Endothelial cell of umbilical vein (primary cell): ENCODE measurements around the gene SGPL1. TPM values are rescaled to one million over a fixed set of nuclear protein-coding genes. Genes with fewer than 3 reads are reported as not detected.

ENCODE experiments used
- BruUV-seq: library from RNA; stranded (reverse); fragments of 400-500 nt; replicated peaks from 2 replicates; lab custom pipeline; 2021; lab: Mats Ljungman, UMichigan
- CTCF ChIA-PET: fragments of 300-600, 350-600 bp; sonication (Branson Sonifier 250); formaldehyde crosslinking; loops from one replicate; lab custom pipeline; 2021; ENCODE audit warnings: antibody characterized with exemption, inconsistent platforms; lab: Charles Lee
- POLR2A ChIA-PET: fragments of 300-600, 350-600 bp; sonication (Branson Sonifier 250); formaldehyde crosslinking; loops from one replicate; lab custom pipeline; 2021; ENCODE audit warnings: antibody characterized with exemption, inconsistent platforms; lab: Charles Lee
- DNase-seq: peaks from one replicate; pipeline ENCODE4 v3.0.0-alpha.2; 2011; ENCODE audit warnings: low read depth, low spot score
- FAIRE-seq: peaks from 2 replicates; lab custom pipeline; 2011; peaks lifted over from hg19 to GRCh38; lab: Jason Lieb, UNC
- H2AFZ ChIP-seq: 2 replicates; pipeline ENCODE4 v1.6.0; 2012; ENCODE audit warnings: low read depth, low read length, control low read depth, inconsistent platforms
- H3K27ac ChIP-seq: 2 replicates; pipeline ENCODE4 v1.5.1; 2011; ENCODE audit warnings: low read depth, mild to moderate bottlenecking, control low read depth, low read length, moderate library complexity; ENCODE audit not compliant: insufficient read depth
- H3K27me3 ChIP-seq, 2 experiments: 2 replicates each; pipeline versions ENCODE4 v1.6.0 to v1.6.1; 2011; ENCODE audit warnings: low read length in 2 of 2, mixed read lengths in 1 of 2; ENCODE audit not compliant: control insufficient read depth in 2 of 2, insufficient read depth in 2 of 2
- H3K36me3 ChIP-seq, 2 experiments: 2 replicates in 1 of 2; 3 replicates in 1 of 2; pipeline ENCODE4 v1.5.1; 2011; ENCODE audit warnings: low read length in 2 of 2, mild to moderate bottlenecking in 1 of 2, moderate library complexity in 1 of 2; ENCODE audit not compliant: control insufficient read depth in 2 of 2, insufficient read depth in 2 of 2; ENCODE audit errors: extremely low read depth in 1 of 2
- H3K4me1 ChIP-seq: 3 replicates; pipeline ENCODE4 v1.5.1; 2011; ENCODE audit warnings: mild to moderate bottlenecking, low read length; ENCODE audit not compliant: control insufficient read depth, insufficient read depth; ENCODE audit errors: extremely low read depth
- H3K4me2 ChIP-seq: 2 replicates; pipeline ENCODE4 v1.6.1; 2011; ENCODE audit warnings: low read length, control low read depth, mixed read lengths; ENCODE audit not compliant: insufficient read depth
- H3K4me3 ChIP-seq, 3 experiments: fragments of 200-600 bp in 1 of 3; sonication (generic), shearing (Covaris generic) in 1 of 3; replicated peaks in 1 of 3; 2 replicates each; pipeline ENCODE4 v1.5.1; 2011 to 2016; ENCODE audit warnings: control low read depth in 3 of 3, low read length in 3 of 3, mild to moderate bottlenecking in 2 of 3, inconsistent platforms in 1 of 3, low read depth in 1 of 3, moderate library complexity in 1 of 3; ENCODE audit not compliant: insufficient read depth in 1 of 3
- H3K79me2 ChIP-seq: 2 replicates; pipeline ENCODE4 v1.6.0; 2012; ENCODE audit warnings: low read length, inconsistent platforms; ENCODE audit not compliant: control insufficient read depth, insufficient read depth
- H3K9ac ChIP-seq: replicated peaks from 2 replicates; pipeline ENCODE3; 2011; ENCODE audit warnings: low read length, control low read depth; ENCODE audit not compliant: insufficient read depth; ENCODE audit errors: extremely low read depth
- H3K9me1 ChIP-seq: replicated peaks from 3 replicates; pipeline ENCODE4 v1.6.0; 2011; ENCODE audit warnings: mild to moderate bottlenecking, low read length; ENCODE audit not compliant: control insufficient read depth, insufficient read depth; ENCODE audit errors: extremely low read depth
- H3K9me3 ChIP-seq: replicated peaks from 2 replicates; pipeline ENCODE4 v1.5.1; 2012; ENCODE audit warnings: low read length, inconsistent platforms; ENCODE audit not compliant: control insufficient read depth, insufficient read depth
- H4K20me1 ChIP-seq: replicated peaks from 2 replicates; pipeline ENCODE3; 2011; ENCODE audit warnings: mild to moderate bottlenecking, low read length; ENCODE audit not compliant: control insufficient read depth, insufficient read depth; ENCODE audit errors: extremely low read depth
- EZH2 ChIP-seq: IDR thresholded peaks from 2 replicates; pipeline ENCODE4 v1.6.1; 2012; ENCODE audit warnings: borderline replicate concordance, low read depth, mild to moderate bottlenecking, moderate library complexity, low read length, inconsistent platforms; ENCODE audit not compliant: severe bottlenecking
- FOS ChIP-seq: IDR thresholded peaks from 2 replicates; pipeline ENCODE4 v1.6.1; 2011; ENCODE audit warnings: mild to moderate bottlenecking, low read length, moderate library complexity, borderline replicate concordance; ENCODE audit not compliant: insufficient read depth
- GATA2 ChIP-seq: IDR thresholded peaks from 2 replicates; pipeline ENCODE4 v1.7.0; 2011; ENCODE audit warnings: low read depth, mild to moderate bottlenecking, moderate library complexity, mixed read lengths, low read length; ENCODE audit not compliant: insufficient read length, insufficient read depth
- JUN ChIP-seq: IDR thresholded peaks from 2 replicates; pipeline ENCODE4 v1.6.1; 2011; ENCODE audit warnings: borderline replicate concordance, low read depth; ENCODE audit not compliant: insufficient read length, insufficient read depth
- MYC ChIP-seq: IDR thresholded peaks from one replicate; pipeline ENCODE4 v1.6.1; 2011; ENCODE audit warnings: mild to moderate bottlenecking, low read depth, low read length
- POLR2A ChIP-seq: IDR thresholded peaks from 2 replicates; pipeline ENCODE4 v1.6.1; 2012; ENCODE audit warnings: low read depth, mild to moderate bottlenecking, control low read depth, low read length
- POLR2AphosphoS5 ChIP-seq: IDR thresholded peaks from 2 replicates; pipeline ENCODE4 v1.6.1; 2012; ENCODE audit warnings: low read depth, mild to moderate bottlenecking, control low read depth, low read length, moderate library complexity; ENCODE audit not compliant: insufficient read depth
- dilution Hi-C: fragments of 300-500 bp; cut with MboI; formaldehyde crosslinking; loops from one replicate; pipeline ENCODE4 v1.15.0; 2019; ENCODE audit warnings: low sequenced_read_pairs; ENCODE audit not compliant: extremely low pct_ligation_motif_present
- intact Hi-C: fragments of 100-400 bp; cut with micrococcal nuclease; formaldehyde crosslinking; loops from one replicate; pipeline ENCODE4 v1.10.0; 2022
- polyA plus RNA-seq, 4 experiments: library from polyadenylated mRNA; depleted of rRNA in 3 of 4; stranded (reverse) in 3 of 4; unstranded in 1 of 4; fragments of >200 nt; gene quantifications; 2 replicates each; pipeline versions ENCODE4 v1.2.1 to v1.2.3, GENCODE V29; 2011 to 2012; ENCODE audit warnings: missing spikeins in 1 of 4
- total RNA-seq: library from RNA; stranded (reverse); gene quantifications from 2 replicates; pipeline ENCODE4 v1.2.3, GENCODE V29; 2021
- TF ChIP-seq, protein P1 (sequence below): IDR thresholded peaks from 2 replicates; pipeline ENCODE4 v1.6.1; 2011; ENCODE audit not compliant: insufficient read depth, insufficient read length
- TF ChIP-seq, protein P2 (sequence below), 2 donors: IDR thresholded peaks; 1 replicate in 1 of 2; 2 replicates in 1 of 2; pipeline ENCODE4 v1.5.1; 2011; ENCODE audit warnings: low read length in 2 of 2, mild to moderate bottlenecking in 2 of 2, moderate library complexity in 2 of 2, control low read depth in 1 of 2, inconsistent platforms in 1 of 2, low read depth in 1 of 2; ENCODE audit not compliant: insufficient read depth in 1 of 2; ENCODE audit errors: extremely low read depth in 1 of 2

SGPL1 gene
- total and polyA plus RNA-seq, 2 donors (not counting 3 experiments of a cell fraction or from before 2014, with no cell fraction given): 11.4 to 25.2 TPM

DNA sequence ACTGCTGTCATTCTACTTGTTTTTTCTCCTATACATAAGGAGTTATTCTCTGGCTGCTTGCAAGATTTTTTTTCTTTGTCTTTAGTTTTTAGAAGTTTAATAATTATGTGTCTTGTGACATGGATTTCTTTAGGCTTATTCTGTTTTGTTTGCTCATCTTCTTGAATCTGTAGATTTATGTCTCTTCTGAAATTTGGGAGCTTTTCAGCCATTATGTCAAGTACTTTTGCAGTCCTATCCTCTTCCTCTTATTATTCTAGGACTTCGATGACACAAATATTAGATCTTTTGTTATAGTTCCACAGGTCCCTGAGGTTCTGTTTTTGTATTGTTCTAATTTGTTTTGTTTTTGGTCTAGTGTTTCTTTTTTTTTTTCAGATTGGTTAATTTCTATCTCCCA lies 13.9 kb upstream of the SGPL1 start:
- Histone ChIP-seq H3K9ac (no peak overlapping the region), H3K9me3 (no peaks in the 10 kb centered on the region), H3K4me2 (no peak overlapping the region), H4K20me1 (no peaks in the 10 kb centered on the region), H3K27ac (no peak overlapping the region), H2AFZ (no peak overlapping the region), H3K9me1 (no peaks in the 10 kb centered on the region), H3K4me1 (no peaks in the 10 kb centered on the region), H3K79me2 (no peaks in the 10 kb centered on the region), H3K27me3 (peaks cover 12 to 21% of the 10 kb centered on the region in 2 experiments), H3K4me3 (no peak overlapping the region), H3K36me3 (no peaks in the 10 kb centered on the region)
- POLR2A ChIA-PET: no interaction called here
- CTCF ChIA-PET: interaction anchor here (1.1 kb wide), 1 partner anchor 8 kb away, joined by 3 read pairs; no protein-coding TSS in a partner anchor
- BruUV-seq: no TSS peak
- FAIRE-seq (no peak), DNase-seq (no peak)
- dilution Hi-C loops (no loop called here), intact Hi-C loops (no loop called here)
- TF ChIP-seq POLR2AphosphoS5: no peak
- no peak for TF ChIP-seq POLR2A
- TF ChIP-seq, protein P1, sequence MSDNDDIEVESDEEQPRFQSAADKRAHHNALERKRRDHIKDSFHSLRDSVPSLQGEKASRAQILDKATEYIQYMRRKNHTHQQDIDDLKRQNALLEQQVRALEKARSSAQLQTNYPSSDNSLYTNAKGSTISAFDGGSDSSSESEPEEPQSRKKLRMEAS: no peak
- TF ChIP-seq MYC: no peak
- TF ChIP-seq GATA2: no peak
- no peak for TF ChIP-seq JUN
- no peak for TF ChIP-seq EZH2
- no peak for TF ChIP-seq FOS
- TF ChIP-seq, protein P2, sequence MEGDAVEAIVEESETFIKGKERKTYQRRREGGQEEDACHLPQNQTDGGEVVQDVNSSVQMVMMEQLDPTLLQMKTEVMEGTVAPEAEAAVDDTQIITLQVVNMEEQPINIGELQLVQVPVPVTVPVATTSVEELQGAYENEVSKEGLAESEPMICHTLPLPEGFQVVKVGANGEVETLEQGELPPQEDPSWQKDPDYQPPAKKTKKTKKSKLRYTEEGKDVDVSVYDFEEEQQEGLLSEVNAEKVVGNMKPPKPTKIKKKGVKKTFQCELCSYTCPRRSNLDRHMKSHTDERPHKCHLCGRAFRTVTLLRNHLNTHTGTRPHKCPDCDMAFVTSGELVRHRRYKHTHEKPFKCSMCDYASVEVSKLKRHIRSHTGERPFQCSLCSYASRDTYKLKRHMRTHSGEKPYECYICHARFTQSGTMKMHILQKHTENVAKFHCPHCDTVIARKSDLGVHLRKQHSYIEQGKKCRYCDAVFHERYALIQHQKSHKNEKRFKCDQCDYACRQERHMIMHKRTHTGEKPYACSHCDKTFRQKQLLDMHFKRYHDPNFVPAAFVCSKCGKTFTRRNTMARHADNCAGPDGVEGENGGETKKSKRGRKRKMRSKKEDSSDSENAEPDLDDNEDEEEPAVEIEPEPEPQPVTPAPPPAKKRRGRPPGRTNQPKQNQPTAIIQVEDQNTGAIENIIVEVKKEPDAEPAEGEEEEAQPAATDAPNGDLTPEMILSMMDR (IDR thresholded peaks at IDR 0.05; ENCODE audit: extremely low read depth in 1 of 2, insufficient read depth in 1 of 2, low read depth in 1 of 2, low read length in 2 of 2): no peak
